Ovary (tissue), 3 donors: Measurements from ENCODE around the gene CIZ1.

Experiments
- CTCF ChIP-seq, 3 donors: fragments of 450-650 bp in 2 of 3; fragments of 200-600 bp in 1 of 3; IDR thresholded peaks; one replicate each; pipeline versions ENCODE4 v1.5.1 to v1.8.0; 2016 to 2022; ENCODE audit warnings: antibody characterized with exemption in 3 of 3, mild to moderate bottlenecking in 1 of 3
- POLR2A ChIP-seq: fragments of 450-650 bp; IDR thresholded peaks from one replicate; pipeline ENCODE4 v1.6.1; 2017; ENCODE audit warnings: antibody characterized with exemption, mild to moderate bottlenecking, moderate library complexity
- donor health status: DM: no; HTN: no; CAD: no.

- no peak for TF ChIP-seq CTCF (IDR thresholded peaks at IDR 0.05)
- TF ChIP-seq POLR2A = no peak
Observed at GRCh38 chr9:128222026-128222425, 30.7 kb upstream of the CIZ1 start.
